ENCODE results near the gene CNTNAP4.

The CNTNAP4 gene

GRCh38 chr16:76409706-76410105, 132.5 kb downstream of the CNTNAP4 start:
- DNase-seq = no peak

- no peak for DNase-seq
Observed at GRCh38 chr16:76421571-76421970, 144.4 kb downstream of the CNTNAP4 start.

GRCh38 chr16:76428858-76429257, 151.7 kb downstream of the CNTNAP4 start:
- DNase-seq = no peak

GRCh38 chr16:76441391-76441790, 164.2 kb downstream of the CNTNAP4 start:
- no peak for DNase-seq

- no peak for DNase-seq
Observed at GRCh38 chr16:76441876-76442275, 164.7 kb downstream of the CNTNAP4 start.

GRCh38 chr16:76443973-76444372, 166.8 kb downstream of the CNTNAP4 start:
- DNase-seq = no peak

- DNase-seq = no peak
Observed at GRCh38 chr16:76444832-76445231, 167.6 kb downstream of the CNTNAP4 start.

GRCh38 chr16:76445815-76446214, 168.6 kb downstream of the CNTNAP4 start:
- no peak for DNase-seq

- DNase-seq = no peak
Observed at GRCh38 chr16:76446251-76446650, 169.1 kb downstream of the CNTNAP4 start.

- no peak for DNase-seq
Observed at GRCh38 chr16:76450890-76451289, 173.7 kb downstream of the CNTNAP4 start.

GRCh38 chr16:76455257-76455656, 178.1 kb downstream of the CNTNAP4 start:
- no peak for DNase-seq

- DNase-seq = no peak
Observed at GRCh38 chr16:76456016-76456415, 178.8 kb downstream of the CNTNAP4 start.

- DNase-seq = no peak
Observed at GRCh38 chr16:76459111-76459510, 181.9 kb downstream of the CNTNAP4 start.

GRCh38 chr16:76461836-76462235, 184.6 kb downstream of the CNTNAP4 start:
- no peak for DNase-seq

- DNase-seq = no peak
Observed at GRCh38 chr16:76464955-76465620, 187.9 kb downstream of the CNTNAP4 start.

- no peak for DNase-seq
Observed at GRCh38 chr16:76466871-76467270, 189.7 kb downstream of the CNTNAP4 start.

- DNase-seq = no peak
Observed at GRCh38 chr16:76474048-76474447, 196.8 kb downstream of the CNTNAP4 start.

GRCh38 chr16:76478105-76478504, 200.9 kb downstream of the CNTNAP4 start:
- no peak for DNase-seq

GRCh38 chr16:76483307-76483909, 206.2 kb downstream of the CNTNAP4 start:
- DNase-seq = no peak

- no peak for DNase-seq
Observed at GRCh38 chr16:76484020-76484419, 206.8 kb downstream of the CNTNAP4 start.

GRCh38 chr16:76486740-76487139, 209.5 kb downstream of the CNTNAP4 start:
- DNase-seq = no peak

GRCh38 chr16:76487411-76488064, 210.3 kb downstream of the CNTNAP4 start:
- no peak for DNase-seq

- DNase-seq = no peak
Observed at GRCh38 chr16:76488065-76488417, 210.8 kb downstream of the CNTNAP4 start.

GRCh38 chr16:76490036-76490639, 212.9 kb downstream of the CNTNAP4 start:
- DNase-seq = no peak
